Suprapubic skin (tissue), 4 donors: ENCODE results near the gene CENPE.

Source experiments
- CTCF ChIP-seq, 2 donors: fragments of 200-600 bp in 1 of 2; fragments of 450-650 bp in 1 of 2; sonication (generic) in 1 of 2; IDR thresholded peaks; one replicate each; pipeline ENCODE4 v1.5.1; 2016 to 2019; ENCODE audit warnings: antibody characterized with exemption in 2 of 2, mild to moderate bottlenecking in 1 of 2, moderate library complexity in 1 of 2
- EP300 ChIP-seq: sonication (generic); formaldehyde crosslinking; IDR thresholded peaks from one replicate; pipeline ENCODE4 v1.6.1; 2017; ENCODE audit warnings: antibody characterized with exemption
- POLR2A ChIP-seq, 2 donors: fragments of 450-650 bp; IDR thresholded peaks; one replicate each; pipeline ENCODE4 v1.6.1; 2017; ENCODE audit warnings: antibody characterized with exemption in 2 of 2, mild to moderate bottlenecking in 2 of 2, moderate library complexity in 2 of 2
- POLR2AphosphoS5 ChIP-seq, 3 donors: sonication (generic); formaldehyde crosslinking; IDR thresholded peaks; one replicate each; pipeline ENCODE4 v1.6.1; 2017; ENCODE audit warnings: antibody characterized with exemption in 3 of 3

- TF ChIP-seq POLR2A (IDR thresholded peaks at IDR 0.05) (no peak), CTCF (IDR thresholded peaks at IDR 0.05) (no peak), POLR2AphosphoS5 (IDR thresholded peaks at IDR 0.05) (no peak), EP300 (no peak)
Observed at GRCh38 chr4:103204111-103204510, 6.0 kb upstream of the CENPE start.
